GM23248 (cell line): ENCODE data around the gene SYNE1. TPM values are rescaled to one million over a fixed set of nuclear protein-coding genes. Genes with fewer than 3 reads are reported as not detected.
A peak's percentile ranks its signal among the peaks of the same experiment; 100 is the strongest.

Source experiments
- DNase-seq: peaks from one replicate; pipeline ENCODE4 v3.0.0-alpha.2; 2015
- H2AFZ ChIP-seq: fragments of 200-600 bp; sonication (generic); 2 replicates; pipeline ENCODE4 v1.6.1; 2016; ENCODE audit warnings: antibody characterized with exemption
- H3F3A ChIP-seq: fragments of 200-600 bp; sonication (generic); 2 replicates; pipeline ENCODE4 v1.6.1; 2016; ENCODE audit warnings: mild to moderate bottlenecking, antibody characterized with exemption, mixed run types; ENCODE audit not compliant: insufficient read depth
- H3K27ac ChIP-seq: fragments of 200-600 bp; sonication (generic); 2 replicates; pipeline ENCODE4 v1.5.1; 2016; ENCODE audit warnings: mild to moderate bottlenecking
- H3K27me3 ChIP-seq: fragments of 200-600 bp; sonication (generic); replicated peaks from 2 replicates; pipeline ENCODE4 v1.6.1; 2016; ENCODE audit warnings: mild to moderate bottlenecking; ENCODE audit not compliant: insufficient read depth
- H3K36me3 ChIP-seq: fragments of 200-600 bp; sonication (generic); 2 replicates; pipeline ENCODE4 v1.6.1; 2016; ENCODE audit warnings: low read depth, mild to moderate bottlenecking
- H3K4me1 ChIP-seq: fragments of 200-600 bp; sonication (generic); 2 replicates; pipeline ENCODE4 v1.6.1; 2016; ENCODE audit warnings: mild to moderate bottlenecking; ENCODE audit not compliant: insufficient read depth
- H3K4me2 ChIP-seq: fragments of 200-600 bp; sonication (generic); one replicate; pipeline ENCODE4 v1.6.1; 2016; ENCODE audit warnings: mild to moderate bottlenecking; ENCODE audit not compliant: unreplicated experiment
- H3K4me3 ChIP-seq: fragments of 200-600 bp; sonication (generic); 2 replicates; pipeline ENCODE4 v1.5.1; 2016; ENCODE audit warnings: mild to moderate bottlenecking
- H3K79me2 ChIP-seq: fragments of 200-600 bp; sonication (generic); 2 replicates; pipeline ENCODE4 v1.6.1; 2016; ENCODE audit warnings: mild to moderate bottlenecking; ENCODE audit not compliant: insufficient read depth
- H3K9ac ChIP-seq: fragments of 200-600 bp; sonication (generic); 2 replicates; pipeline ENCODE4 v1.6.1; 2016; ENCODE audit warnings: mild to moderate bottlenecking
- H3K9me2 ChIP-seq: fragments of 200-600 bp; sonication (generic); 2 replicates; pipeline ENCODE4 v1.6.1; 2016; ENCODE audit warnings: mixed run types, mild to moderate bottlenecking, moderate library complexity; ENCODE audit not compliant: insufficient read depth
- H3K9me3 ChIP-seq: fragments of 200-600 bp; sonication (generic); one replicate; pipeline ENCODE4 v1.6.1; 2017; ENCODE audit warnings: low read depth
- H4K20me1 ChIP-seq: fragments of 200-600 bp; sonication (generic); 2 replicates; pipeline ENCODE4 v1.6.0; 2016; ENCODE audit not compliant: insufficient read depth
- EZH2 ChIP-seq: fragments of 200-600 bp; sonication (generic); IDR thresholded peaks from 2 replicates; pipeline ENCODE4 v1.6.1; 2018; ENCODE audit warnings: antibody characterized with exemption, mild to moderate bottlenecking; ENCODE audit not compliant: insufficient read depth, poor library complexity, severe bottlenecking
- EZH2phosphoT487 ChIP-seq: fragments of 200-600 bp; sonication (generic); IDR thresholded peaks from 2 replicates; pipeline ENCODE4 v1.6.1; 2018; ENCODE audit warnings: antibody characterized with exemption, moderate library complexity, mild to moderate bottlenecking, low read depth; ENCODE audit not compliant: insufficient read depth
- WGBS, 2 experiments: methylation state at CpG; one replicate each; pipeline ENCODE4 v1.1.6; 2015 to 2017; ENCODE audit warnings: low lambda C conversion rate in 2 of 2, low coverage in 1 of 2; ENCODE audit errors: missing lambda C conversion rate in 2 of 2; 5-methylcytosine and 5-hydroxymethylcytosine counted together
- in situ Hi-C: fragments of 300-500 bp; cut with MboI; formaldehyde crosslinking; loops from 2 replicates; pipeline ENCODE4 v1.15.0; 2020
- polyA plus RNA-seq: library from polyadenylated mRNA; unstranded; fragments of >200 nt; fragmentation: Nextera tagmentation; extraction: Ambion mirVana; gene quantifications from 2 replicates; pipeline ENCODE4 v1.2.1, GENCODE V29; 2016
- total RNA-seq: library from RNA; depleted of rRNA; stranded (reverse); fragments of >200 nt; shearing (Covaris generic); gene quantifications from 2 replicates; pipeline ENCODE4 v1.2.3, GENCODE V29; 2014

Gene SYNE1
- total and polyA plus RNA-seq, 2 experiments from 2014 or later, result 29.2 to 95.4 TPM

GRCh38 chr6:152295920-152296319 is 341.2 kb downstream of the SYNE1 start:
- no peaks in the 10 kb centered on the region for H4K20me1 ChIP-seq
- TF ChIP-seq EZH2phosphoT487 (no peak), EZH2 (no peak)
- peaks cover 47% of the 10 kb centered on the region for H3K36me3 ChIP-seq
- H3K27ac ChIP-seq, result peak overlapping the region; percentile 9; the same call in 1 of the 2 replicates
- H3K4me3 ChIP-seq, result no peak overlapping the region
- H2AFZ ChIP-seq, result no peak overlapping the region
- H3K27me3 ChIP-seq, result no peaks in the 10 kb centered on the region
- no peak overlapping the region for H3K4me2 ChIP-seq
- in situ Hi-C loops, result no loop called here
- peaks cover 10% of the 10 kb centered on the region; the same call in 1 of the 2 replicates for H3K79me2 ChIP-seq
- H3F3A ChIP-seq, result peaks cover 21% of the 10 kb centered on the region
- H3K9me3 ChIP-seq, result no peaks in the 10 kb centered on the region
- 0 out of 2 replicates have a peak, but pooled peaks cover 4% of the 10 kb centered on the region for H3K4me1 ChIP-seq
- H3K9ac ChIP-seq, result no peak overlapping the region
- no peaks in the 10 kb centered on the region for H3K9me2 ChIP-seq
- DNase-seq, result no peak
- WGBS, 2 experiments, result 61 to 66% methylated on average over 6 of the region's 6 CpGs

- in situ Hi-C loops, result no loop called here
- no peaks in the 10 kb centered on the region for H3K9me3 ChIP-seq
- no peak overlapping the region for H3K4me3 ChIP-seq
- H3K27me3 ChIP-seq, result no peaks in the 10 kb centered on the region
- no peaks in the 10 kb centered on the region for H3K9me2 ChIP-seq
- no peaks in the 10 kb centered on the region for H4K20me1 ChIP-seq
- H3K79me2 ChIP-seq, result peaks cover 6% of the 10 kb centered on the region; the same call in 1 of the 2 replicates
- H3K4me1 ChIP-seq, result 0 out of 2 replicates have a peak, but pooled peaks cover 3% of the 10 kb centered on the region
- peak overlapping the region; percentile 32 for H3K27ac ChIP-seq
- WGBS, 2 experiments, result 69 to 81% methylated on average over 3 of the region's 3 CpGs
- no peak overlapping the region for H3K9ac ChIP-seq
- H3F3A ChIP-seq, result peaks cover 18% of the 10 kb centered on the region
- no peak overlapping the region for H3K4me2 ChIP-seq
- peak; percentile 84 for DNase-seq
- TF ChIP-seq EZH2 (no peak), EZH2phosphoT487 (0 out of 2 replicates have a peak, but pooled peaks have one; percentile 69)
- H2AFZ ChIP-seq, result no peak overlapping the region
- peaks cover 47% of the 10 kb centered on the region for H3K36me3 ChIP-seq
Observed at GRCh38 chr6:152295346-152295745, 341.8 kb downstream of the SYNE1 start.

DNA sequence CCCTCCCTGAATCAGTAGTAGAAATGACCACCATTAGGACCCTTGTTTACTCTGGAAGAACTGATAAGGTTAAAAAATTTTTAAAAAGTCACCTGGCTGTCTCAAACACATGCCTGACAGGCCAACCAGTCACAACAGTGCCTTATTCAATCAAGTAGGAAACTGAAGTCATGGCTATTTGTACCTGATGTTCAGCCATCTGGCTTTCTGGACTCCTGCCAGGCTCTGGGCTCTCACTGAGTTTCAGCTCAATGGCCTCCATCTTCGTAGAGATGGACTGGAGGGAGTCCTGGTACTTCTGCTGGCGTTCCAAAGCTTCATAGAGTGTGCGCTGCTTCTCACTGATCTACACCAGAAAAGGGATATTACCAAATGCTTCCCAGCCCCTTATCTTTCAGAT is 343.8 kb downstream of the SYNE1 start:
- no peak overlapping the region for H3K4me3 ChIP-seq
- H3K27me3 ChIP-seq, result no peaks in the 10 kb centered on the region
- H3K4me2 ChIP-seq, result no peak overlapping the region
- peaks cover 18% of the 10 kb centered on the region for H3F3A ChIP-seq
- in situ Hi-C loops, result no loop called here
- H3K79me2 ChIP-seq, result no peaks in the 10 kb centered on the region
- H3K4me1 ChIP-seq, result 0 out of 2 replicates have a peak, but pooled peaks cover 3% of the 10 kb centered on the region
- TF ChIP-seq EZH2, result no peak
- no peak for TF ChIP-seq EZH2phosphoT487
- no peak overlapping the region for H2AFZ ChIP-seq
- H3K9ac ChIP-seq, result no peak overlapping the region
- no peaks in the 10 kb centered on the region for H3K9me2 ChIP-seq
- DNase-seq, result no peak
- no peaks in the 10 kb centered on the region for H3K9me3 ChIP-seq
- H3K36me3 ChIP-seq, result peaks cover 56% of the 10 kb centered on the region
- no peak overlapping the region for H3K27ac ChIP-seq
- 90 to 95% methylated on average over 3 of the region's 3 CpGs for WGBS, 2 experiments
- H4K20me1 ChIP-seq, result no peaks in the 10 kb centered on the region

DNA sequence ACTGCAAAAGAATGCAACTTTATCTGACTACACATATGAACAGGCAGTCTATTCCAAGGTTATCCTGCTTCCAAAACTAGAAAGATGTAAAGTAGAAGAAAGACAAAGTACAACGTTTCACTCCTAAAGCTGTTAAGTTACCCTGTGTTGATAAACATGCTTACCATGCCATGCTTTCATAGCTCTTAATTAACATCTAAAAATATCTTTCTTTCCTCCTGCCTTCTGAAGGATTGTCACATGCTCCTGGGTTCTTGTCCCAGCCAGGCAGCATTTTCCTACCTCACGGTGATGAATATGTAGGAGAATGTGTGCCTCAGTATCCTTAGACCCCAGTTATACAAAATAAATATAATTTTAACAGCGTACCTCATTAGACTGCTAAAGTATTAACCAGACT is 344.6 kb downstream of the SYNE1 start:
- Histone ChIP-seq H4K20me1 (no peaks in the 10 kb centered on the region), H3K27ac (no peak overlapping the region), H3K4me1 (0 out of 2 replicates have a peak, but pooled peaks cover 3% of the 10 kb centered on the region), H3K9me3 (no peaks in the 10 kb centered on the region), H3K9me2 (no peaks in the 10 kb centered on the region), H3K27me3 (no peaks in the 10 kb centered on the region), H2AFZ (no peak overlapping the region), H3K9ac (no peak overlapping the region), H3F3A (peaks cover 18% of the 10 kb centered on the region), H3K36me3 (peaks cover 62% of the 10 kb centered on the region), H3K4me2 (no peak overlapping the region), H3K4me3 (no peak overlapping the region), H3K79me2 (no peaks in the 10 kb centered on the region)
- no peak for DNase-seq
- in situ Hi-C loops, result no loop called here
- no peak for TF ChIP-seq EZH2phosphoT487
- no peak for TF ChIP-seq EZH2
- WGBS, 2 experiments, result 77 to 78% methylated on average over 3 of the region's 3 CpGs

GRCh38 chr6:152290693-152291092 is 346.5 kb downstream of the SYNE1 start:
- Histone ChIP-seq H3K9me2 (no peaks in the 10 kb centered on the region), H3K4me2 (no peak overlapping the region), H4K20me1 (no peaks in the 10 kb centered on the region), H3K4me3 (no peak overlapping the region), H3K27ac (no peak overlapping the region), H3K79me2 (no peaks in the 10 kb centered on the region), H3K9me3 (no peaks in the 10 kb centered on the region), H3F3A (peaks cover 8% of the 10 kb centered on the region), H3K27me3 (no peaks in the 10 kb centered on the region), H3K36me3 (peaks cover 70% of the 10 kb centered on the region), H3K9ac (no peak overlapping the region), H2AFZ (no peak overlapping the region), H3K4me1 (0 out of 2 replicates have a peak, but pooled peaks cover 3% of the 10 kb centered on the region)
- in situ Hi-C loops, result no loop called here
- no peak for TF ChIP-seq EZH2phosphoT487
- no peak for DNase-seq
